HEK293T (cell line): Measurements from ENCODE around the gene ZSCAN30.

Experiments
- CTCF ChIA-PET: fragments of 350-600 bp; formaldehyde crosslinking; extraction: SDS; loops from one replicate; lab custom pipeline; 2021; ENCODE audit warnings: antibody characterized with exemption, inconsistent platforms; lab: Yijun Ruan, JAX
- POLR2A ChIA-PET: fragments of 350-600 bp; formaldehyde crosslinking; extraction: SDS; loops from one replicate; lab custom pipeline; 2020; ENCODE audit warnings: antibody characterized with exemption, inconsistent platforms; lab: Yijun Ruan, JAX
- DNase-seq: peaks from one replicate; pipeline ENCODE4 v3.0.0; 2012; ENCODE audit warnings: mixed read lengths; ENCODE audit errors: extremely low spot score
- ARNT ChIP-seq: fragments of 450-650 bp; IDR thresholded peaks from 2 replicates; pipeline ENCODE4 v1.6.1; 2017; ENCODE audit warnings: mild to moderate bottlenecking
- BHLHE40 ChIP-seq: fragments of 450-650 bp; IDR thresholded peaks from 2 replicates; pipeline ENCODE4 v1.6.1; 2016; ENCODE audit warnings: mild to moderate bottlenecking, moderate library complexity, borderline replicate concordance
- CTBP1 ChIP-seq: fragments of 450-650 bp; IDR thresholded peaks from 2 replicates; pipeline ENCODE4 v1.6.1; 2016; ENCODE audit warnings: borderline replicate concordance
- ELF4 ChIP-seq: fragments of 450-650 bp; IDR thresholded peaks from 2 replicates; pipeline ENCODE4 v1.6.1; 2017; ENCODE audit warnings: antibody characterized with exemption
- FOXA1 ChIP-seq: fragments of 450-650 bp; IDR thresholded peaks from 2 replicates; pipeline ENCODE4 v1.6.1; 2016; ENCODE audit warnings: mild to moderate bottlenecking
- FOXK2 ChIP-seq: fragments of 450-650 bp; IDR thresholded peaks from 2 replicates; pipeline ENCODE4 v1.6.1; 2016; ENCODE audit warnings: mild to moderate bottlenecking
- FOXM1 ChIP-seq: fragments of 450-650 bp; IDR thresholded peaks from 2 replicates; pipeline ENCODE4 v1.6.1; 2017; ENCODE audit warnings: mild to moderate bottlenecking, borderline replicate concordance
- HDGF ChIP-seq: fragments of 450-650 bp; IDR thresholded peaks from 2 replicates; pipeline ENCODE4 v1.6.1; 2017; ENCODE audit warnings: antibody characterized with exemption, borderline replicate concordance
- L3MBTL2 ChIP-seq: fragments of 450-650 bp; conservative IDR thresholded peaks from 2 replicates; pipeline ENCODE4 v1.6.1; 2016; ENCODE audit warnings: mild to moderate bottlenecking
- LEF1 ChIP-seq: fragments of 450-650 bp; IDR thresholded peaks from 2 replicates; pipeline ENCODE4 v1.6.1; 2017; ENCODE audit warnings: mild to moderate bottlenecking, borderline replicate concordance
- NFRKB ChIP-seq: fragments of 450-650 bp; IDR thresholded peaks from 2 replicates; pipeline ENCODE4 v1.6.1; 2016; ENCODE audit warnings: mild to moderate bottlenecking, moderate library complexity
- SP1 ChIP-seq: fragments of 450-650 bp; IDR thresholded peaks from 2 replicates; pipeline ENCODE4 v1.6.1; 2017
- SUZ12 ChIP-seq: fragments of 450-650 bp; IDR thresholded peaks from 2 replicates; pipeline ENCODE4 v1.6.1; 2016; ENCODE audit warnings: mild to moderate bottlenecking
- TARDBP ChIP-seq: fragments of 450-650 bp; IDR thresholded peaks from 2 replicates; pipeline ENCODE4 v1.6.1; 2016
- ZNF384 ChIP-seq: fragments of 450-650 bp; IDR thresholded peaks from 2 replicates; pipeline ENCODE4 v1.6.1; 2016
- TF ChIP-seq, protein P1 (sequence below): fragments of 450-650 bp; IDR thresholded peaks from 2 replicates; pipeline ENCODE4 v1.6.1; 2016

ZSCAN30 gene

DNA sequence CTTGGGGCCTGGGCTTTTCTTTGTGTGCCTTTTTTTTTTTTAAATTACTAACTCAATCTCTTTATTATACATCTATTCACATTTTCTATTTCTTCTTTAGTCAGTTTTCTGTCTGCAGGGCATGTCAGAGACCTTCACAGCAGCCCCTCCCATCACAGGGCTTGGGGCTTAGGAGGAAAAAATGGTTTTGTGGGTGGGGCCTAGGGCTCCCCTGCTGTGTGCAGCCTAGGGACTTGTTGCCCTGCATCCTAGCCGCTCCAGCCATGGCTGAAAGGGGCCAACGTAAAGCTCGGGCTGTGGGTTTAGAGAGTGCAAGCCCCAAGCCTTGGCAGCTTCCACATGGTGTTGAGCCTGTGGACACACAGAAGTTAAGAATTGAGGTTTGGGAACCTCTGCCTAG lies 13.8 kb downstream of the ZSCAN30 start:
- CTCF ChIA-PET, result no interaction called here
- DNase-seq, result no peak
- POLR2A ChIA-PET, result interaction anchor here (1.0 to 1.2 kb wide), 2 partner anchors 13 to 35 kb away, joined by 3 to 6 read pairs; partner anchors contain the start of genes ZNF397 and ZSCAN30
- TF ChIP-seq, protein P1, sequence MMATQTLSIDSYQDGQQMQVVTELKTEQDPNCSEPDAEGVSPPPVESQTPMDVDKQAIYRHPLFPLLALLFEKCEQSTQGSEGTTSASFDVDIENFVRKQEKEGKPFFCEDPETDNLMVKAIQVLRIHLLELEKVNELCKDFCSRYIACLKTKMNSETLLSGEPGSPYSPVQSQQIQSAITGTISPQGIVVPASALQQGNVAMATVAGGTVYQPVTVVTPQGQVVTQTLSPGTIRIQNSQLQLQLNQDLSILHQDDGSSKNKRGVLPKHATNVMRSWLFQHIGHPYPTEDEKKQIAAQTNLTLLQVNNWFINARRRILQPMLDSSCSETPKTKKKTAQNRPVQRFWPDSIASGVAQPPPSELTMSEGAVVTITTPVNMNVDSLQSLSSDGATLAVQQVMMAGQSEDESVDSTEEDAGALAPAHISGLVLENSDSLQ, result no peak
- no peak for TF ChIP-seq NFRKB
- TF ChIP-seq FOXA1, result no peak
- no peak for TF ChIP-seq ZNF384
- TF ChIP-seq CTBP1, result no peak
- no peak for TF ChIP-seq L3MBTL2
- TF ChIP-seq TARDBP, result no peak
- no peak for TF ChIP-seq FOXK2
- no peak for TF ChIP-seq SUZ12
- TF ChIP-seq ARNT, result no peak
- TF ChIP-seq LEF1, result no peak
- TF ChIP-seq ELF4, result no peak
- TF ChIP-seq HDGF, result no peak
- TF ChIP-seq SP1, result no peak
- TF ChIP-seq FOXM1, result no peak
- TF ChIP-seq BHLHE40, result no peak

DNA sequence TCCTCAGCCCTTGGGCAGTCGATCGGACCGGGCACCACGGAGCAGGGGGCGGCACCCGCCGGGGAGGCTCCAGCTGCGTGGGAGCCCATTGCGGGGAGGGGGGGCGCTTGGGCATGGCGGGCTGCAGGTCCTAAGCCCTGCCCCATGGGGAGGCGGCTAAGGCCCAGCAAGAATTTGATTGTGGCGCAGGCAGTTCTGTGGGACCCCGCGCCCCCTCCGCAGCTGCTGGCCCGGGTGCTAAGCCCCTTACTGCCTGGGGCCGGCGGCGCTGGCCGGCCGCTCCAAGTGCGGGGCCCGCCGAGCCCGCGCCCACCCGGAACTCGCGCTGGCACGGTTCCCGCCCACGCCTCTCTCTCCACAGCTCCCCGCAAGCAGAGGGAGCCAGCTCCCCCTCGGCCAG lies 18.4 kb downstream of the ZSCAN30 start:
- TF ChIP-seq ZNF384 (no peak), ARNT (no peak), CTBP1 (no peak), HDGF (no peak), FOXK2 (no peak), SUZ12 (no peak), L3MBTL2 (no peak), LEF1 (no peak), SP1 (no peak), ELF4 (no peak), FOXM1 (no peak), NFRKB (no peak), TARDBP (no peak), BHLHE40 (no peak), FOXA1 (no peak)
- TF ChIP-seq, protein P1, result no peak
- POLR2A ChIA-PET, result no interaction called here
- CTCF ChIA-PET, result no interaction called here
- DNase-seq, result no peak

DNA sequence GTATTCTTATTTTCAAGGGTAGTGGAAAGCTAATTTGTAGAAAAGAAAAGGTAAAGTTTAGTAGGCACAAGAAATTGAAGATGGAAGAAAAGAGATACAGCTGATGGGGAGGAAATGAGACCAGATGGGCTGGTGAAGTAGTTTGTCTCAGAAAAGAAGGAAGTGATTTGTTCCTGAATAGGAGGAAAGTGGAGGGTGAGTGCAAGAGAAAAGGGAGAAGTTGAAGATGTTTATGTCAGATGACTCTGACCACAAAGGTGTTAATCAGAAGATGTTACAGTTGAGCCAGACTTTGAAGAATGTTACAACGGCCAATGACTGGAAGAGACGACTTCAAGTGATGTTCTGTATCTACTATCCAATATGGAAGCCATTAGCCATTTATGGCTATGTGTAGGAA lies 21.2 kb downstream of the ZSCAN30 start:
- no peak for DNase-seq
- CTCF ChIA-PET, result interaction anchor here (1.3 kb wide), 1 partner anchor 28 kb away, joined by 3 read pairs; the partner anchor contains the start of gene ZNF397
- POLR2A ChIA-PET, result interaction anchor here (1.0 kb wide), 1 partner anchor 28 kb away, joined by 5 read pairs; the partner anchor contains the start of gene ZNF397
- TF ChIP-seq LEF1 (no peak), L3MBTL2 (no peak), SP1 (no peak)

DNA sequence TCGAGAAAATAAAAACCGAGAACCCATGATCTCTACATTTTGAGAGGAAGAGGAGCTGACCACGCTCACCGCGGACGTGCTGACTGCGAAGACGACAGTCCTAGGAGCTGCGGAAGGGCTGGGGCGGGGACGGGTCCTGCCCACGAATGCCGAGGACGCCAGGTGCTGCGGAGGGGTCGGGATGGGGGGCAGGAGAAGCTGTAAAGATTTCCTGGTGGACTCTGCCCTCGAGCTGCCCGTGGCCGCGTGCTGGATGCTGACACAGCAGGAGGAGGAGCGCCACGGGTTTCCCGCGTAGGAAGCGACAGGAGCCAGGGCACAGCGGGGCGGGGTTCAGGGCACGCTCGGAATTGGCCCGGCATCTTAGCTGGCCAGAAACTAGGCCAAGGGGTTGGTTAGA lies 22.2 kb downstream of the ZSCAN30 start:
- TF ChIP-seq HDGF (no peak), L3MBTL2 (peak; percentile 47; the same call in 1 of the 2 replicates)
- DNase-seq, result no peak
- ChIA-PET POLR2A (no interaction called here), CTCF (interaction anchor here (1.3 kb wide), 1 partner anchor 27 kb away, joined by 3 read pairs; the partner anchor contains the start of gene ZNF397)

DNA sequence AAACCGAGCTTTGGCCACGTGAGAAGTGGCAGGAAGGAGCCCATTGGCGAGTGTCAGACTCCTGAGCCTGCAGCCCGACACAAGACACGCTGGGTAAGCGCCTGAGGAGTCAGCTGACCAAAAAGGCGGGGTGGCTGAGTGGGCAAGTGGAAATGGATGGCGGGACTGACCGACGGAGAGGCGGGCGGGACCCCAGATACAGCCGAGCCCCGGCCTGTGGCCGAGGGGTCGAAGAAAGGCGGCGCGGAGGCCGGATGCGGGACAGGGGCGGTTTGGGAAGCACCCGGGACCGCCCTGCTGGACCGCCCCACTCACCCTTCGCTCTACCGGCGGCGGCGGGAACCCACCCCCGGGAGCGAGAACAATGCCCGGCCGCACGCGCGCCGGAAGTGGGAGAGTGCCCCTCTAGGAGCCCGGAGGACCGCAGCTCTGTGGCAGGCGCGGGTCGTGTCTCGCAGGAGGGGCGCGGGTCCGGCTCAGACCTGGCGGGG lies 22.8 kb downstream of the ZSCAN30 start:
- ChIA-PET POLR2A (no interaction called here), CTCF (no interaction called here)
- TF ChIP-seq SUZ12 (no peak), ELF4 (no peak), FOXA1 (no peak), FOXM1 (no peak)
- no peak for DNase-seq

DNA sequence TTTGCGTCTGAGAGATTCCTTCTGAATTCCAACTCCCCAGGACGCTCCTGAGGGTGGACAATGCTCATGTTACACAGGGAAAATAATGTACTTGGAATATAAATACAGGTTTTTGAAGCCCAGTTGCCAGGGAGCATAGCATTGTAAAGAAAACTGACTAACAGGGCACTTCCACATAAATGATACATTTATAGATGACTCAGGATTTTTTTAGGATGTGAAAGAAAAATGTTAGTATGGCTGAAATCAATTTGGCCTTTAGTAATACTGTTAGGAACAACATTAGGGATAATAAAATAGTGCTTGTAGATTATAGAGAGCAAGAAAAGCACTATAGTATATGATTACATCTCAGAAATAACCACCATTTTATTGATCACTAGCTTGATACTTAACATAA lies 25.6 kb downstream of the ZSCAN30 start:
- TF ChIP-seq FOXA1, result no peak
- no peak for TF ChIP-seq SP1
- no peak for TF ChIP-seq FOXM1
- no peak for TF ChIP-seq ELF4
- no peak for TF ChIP-seq ARNT
- TF ChIP-seq NFRKB, result no peak
- ChIA-PET POLR2A (interaction anchor here (1.1 kb wide), 1 partner anchor 24 kb away, joined by 3 read pairs; the partner anchor contains the start of gene ZNF397), CTCF (no interaction called here)
- DNase-seq, result no peak

DNA sequence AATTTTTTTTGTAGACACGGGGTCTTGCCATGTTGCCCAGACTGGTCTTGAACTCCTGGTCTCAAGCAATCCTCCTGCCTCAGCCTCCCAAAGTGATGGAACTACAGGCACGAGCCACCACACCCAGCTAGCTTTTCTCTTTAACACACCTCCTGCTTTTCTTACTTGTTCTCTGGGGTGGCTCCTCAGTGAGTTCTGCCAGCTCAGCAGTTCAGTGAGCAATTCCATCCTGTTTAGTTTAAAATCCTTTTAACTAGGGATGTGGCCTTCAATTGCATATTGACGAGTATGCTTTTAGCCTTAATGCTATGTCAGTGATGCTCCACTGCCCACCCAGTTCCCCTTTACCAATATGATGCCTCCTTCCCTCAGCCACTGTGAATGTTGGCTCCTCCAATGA lies 33.1 kb downstream of the ZSCAN30 start:
- TF ChIP-seq NFRKB (no peak), BHLHE40 (no peak), ELF4 (no peak)
- DNase-seq, result no peak
- POLR2A ChIA-PET, result no interaction called here
- CTCF ChIA-PET, result interaction anchor here (0.6 kb wide), 1 partner anchor 1708 kb away, joined by 3 read pairs; no protein-coding TSS in a partner anchor
